Stimulated activated naive CD8-positive, alpha-beta T cell treated with anti-CD3 and anti-CD28 coated beads, Interleukin-15, Interleukin-2, amounts not matched to agents 100 U/mL and 50 U/mL, for 24 hours (primary cell): Measurements from ENCODE around the gene HYAL3.
A peak's percentile ranks its signal among the peaks of the same experiment; 100 is the strongest.
"Not testable (repeated sequence)": the region's sequence is repeated elsewhere in the genome, so short reads cannot be mapped to it uniquely, and the experiment has no call there.

Experiments used
- ATAC-seq: fragments of 150-1000 bp; cut with Tn5 transposase; one replicate; pipeline ENCODE4 v1.10.0; 2021
- DNase-seq: peaks from one replicate; pipeline ENCODE4 v3.0.0; 2021

HYAL3 gene

DNA sequence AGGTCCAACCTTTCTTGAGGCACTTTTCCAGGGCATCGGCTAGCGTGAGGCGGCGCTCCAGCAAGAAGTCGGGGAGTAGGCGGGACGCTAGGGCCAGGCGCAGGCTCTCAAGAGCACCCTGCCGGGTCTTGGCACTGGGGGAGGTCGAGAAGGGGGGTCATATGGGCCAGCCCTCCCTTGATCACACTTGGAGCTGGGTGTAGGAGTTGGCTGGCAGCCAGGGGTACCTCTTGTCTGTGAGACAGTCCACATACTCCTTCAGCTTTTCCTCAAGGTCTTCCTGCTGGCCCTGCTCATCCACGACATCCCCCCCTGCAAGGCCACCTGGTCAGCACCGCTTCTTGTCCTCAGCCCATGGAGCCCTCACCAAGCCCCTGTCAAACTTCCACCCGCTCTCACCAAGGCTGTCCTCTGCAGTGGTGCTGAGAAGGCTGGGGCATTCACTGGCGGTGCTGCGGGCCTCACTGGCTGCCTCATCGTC is 9.0 kb downstream of the HYAL3 start:
- ATAC-seq (no peak), DNase-seq (no peak)

GRCh38 chr3:50289130-50289529 is 10.1 kb downstream of the HYAL3 start:
- DNase-seq (no peak), ATAC-seq (no peak)

- no peak for ATAC-seq
- DNase-seq, result no peak
These were observed 10.7 kb downstream of the HYAL3 start for GRCh38 chr3:50288387-50289007.

DNA sequence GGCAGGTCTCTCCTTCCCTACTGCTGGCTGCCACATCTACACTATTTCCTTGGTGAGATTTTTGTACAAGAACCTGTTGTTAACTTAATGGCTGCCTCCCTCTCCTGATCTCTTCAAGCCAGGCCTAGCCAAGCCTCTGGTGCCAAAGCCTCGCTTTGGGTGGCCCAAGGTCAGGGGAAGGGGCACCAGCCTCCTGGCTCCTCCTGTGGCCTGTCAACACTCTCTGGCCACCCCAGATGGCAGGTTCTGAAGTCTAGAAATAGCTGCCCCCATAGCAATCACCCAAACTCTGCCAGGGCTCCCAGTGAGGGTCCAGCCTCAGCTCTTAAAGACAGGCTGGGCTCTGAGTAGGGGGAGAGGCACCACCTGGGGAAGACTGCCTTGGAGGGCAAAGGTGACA is 11.9 kb downstream of the HYAL3 start:
- no peak for ATAC-seq
- DNase-seq, result no peak

DNA sequence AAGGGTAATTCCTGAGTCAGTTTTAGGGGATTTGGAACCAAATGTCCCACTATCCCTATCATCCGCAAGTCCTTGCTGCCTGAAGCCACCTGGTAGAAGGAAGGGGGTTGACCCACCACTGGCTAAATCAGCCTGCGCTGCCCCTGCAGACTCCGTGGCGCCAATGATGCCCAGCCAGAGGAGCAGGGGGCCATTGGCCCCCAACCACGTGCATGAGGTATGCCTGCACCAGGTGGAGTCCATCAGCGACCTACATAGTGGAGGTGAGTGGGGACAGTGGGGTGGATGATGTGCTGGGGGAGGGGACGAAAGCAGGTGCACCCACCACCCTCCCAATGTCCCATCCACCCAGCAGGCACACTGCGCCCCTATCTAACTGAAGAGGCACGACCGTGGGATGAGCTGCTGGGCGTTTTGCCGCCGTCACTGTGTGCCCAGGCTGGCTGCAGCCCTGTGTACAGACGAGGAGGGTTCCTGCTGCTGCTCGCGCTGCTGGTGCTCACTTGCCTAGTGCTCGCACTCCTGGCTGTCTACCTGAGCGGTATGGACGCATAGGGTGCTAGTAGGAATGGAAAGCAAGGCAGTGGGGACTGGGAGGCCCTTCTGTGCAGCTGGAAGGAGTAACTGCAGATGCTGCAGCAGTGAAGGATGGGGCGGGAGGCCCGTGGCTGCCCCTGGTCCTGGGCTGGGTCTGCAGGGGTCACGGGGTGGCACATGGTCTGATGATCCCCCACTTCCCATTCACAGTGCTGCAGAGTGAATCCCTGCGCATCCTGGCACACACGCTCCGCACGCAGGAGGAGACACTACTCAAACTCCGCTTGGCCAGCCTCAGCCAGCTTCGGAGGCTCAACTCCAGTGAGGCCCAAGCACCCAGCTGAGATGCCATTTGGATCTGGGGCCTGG is 12.6 kb downstream of the HYAL3 start:
- DNase-seq (no peak), ATAC-seq (no peak)

GRCh38 chr3:50284121-50284520 is 15.1 kb downstream of the HYAL3 start:
- DNase-seq, ATAC-seq: not testable (repeated sequence)

DNA sequence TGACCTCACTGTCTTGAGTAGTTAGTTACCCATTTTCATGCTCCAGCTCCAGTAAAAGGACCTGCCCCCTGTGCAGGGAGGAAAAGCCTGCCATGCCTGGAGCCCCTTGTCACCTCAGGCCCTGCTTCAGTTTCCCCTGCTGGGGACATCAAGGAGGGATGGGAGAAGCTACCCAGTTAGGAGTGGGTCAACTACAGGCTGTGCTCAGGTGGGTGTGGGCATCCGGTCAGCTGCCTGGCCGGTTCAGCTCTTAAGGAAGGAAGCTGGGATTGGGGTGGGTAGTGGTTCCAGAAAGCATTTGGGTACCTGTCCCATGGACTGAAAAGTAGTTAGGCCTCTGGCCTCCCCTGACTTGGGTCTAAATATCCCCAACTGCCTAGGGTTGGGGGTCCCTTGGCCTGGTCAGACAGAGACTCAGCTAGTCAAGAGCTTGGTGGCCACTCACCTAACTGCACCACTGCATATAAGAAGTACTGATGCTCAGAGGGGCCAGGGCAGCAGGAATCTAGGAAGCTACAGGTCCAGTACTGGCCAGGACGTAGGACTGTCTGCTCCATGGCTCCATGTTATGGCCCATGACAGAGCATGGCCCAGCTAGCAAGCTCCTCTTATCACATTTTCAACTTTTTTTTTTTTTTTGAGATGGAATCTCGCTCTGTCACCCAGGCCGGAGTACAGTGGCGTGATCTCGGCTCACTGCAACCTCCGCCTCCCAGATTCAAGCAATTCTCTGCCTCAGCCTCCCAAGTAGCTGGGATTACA is 19.8 kb downstream of the HYAL3 start:
- no peak for DNase-seq
- no peak for ATAC-seq

- DNase-seq (no peak), ATAC-seq (no peak)
These were observed 20.4 kb downstream of the HYAL3 start, which contains the start of gene LSMEM2 for GRCh38 chr3:50278880-50279224. Gene LSMEM2, plus strand, starts transcription at chr3:50279087. Its CDS starts 27 bp downstream, at chr3:50279114.

DNA sequence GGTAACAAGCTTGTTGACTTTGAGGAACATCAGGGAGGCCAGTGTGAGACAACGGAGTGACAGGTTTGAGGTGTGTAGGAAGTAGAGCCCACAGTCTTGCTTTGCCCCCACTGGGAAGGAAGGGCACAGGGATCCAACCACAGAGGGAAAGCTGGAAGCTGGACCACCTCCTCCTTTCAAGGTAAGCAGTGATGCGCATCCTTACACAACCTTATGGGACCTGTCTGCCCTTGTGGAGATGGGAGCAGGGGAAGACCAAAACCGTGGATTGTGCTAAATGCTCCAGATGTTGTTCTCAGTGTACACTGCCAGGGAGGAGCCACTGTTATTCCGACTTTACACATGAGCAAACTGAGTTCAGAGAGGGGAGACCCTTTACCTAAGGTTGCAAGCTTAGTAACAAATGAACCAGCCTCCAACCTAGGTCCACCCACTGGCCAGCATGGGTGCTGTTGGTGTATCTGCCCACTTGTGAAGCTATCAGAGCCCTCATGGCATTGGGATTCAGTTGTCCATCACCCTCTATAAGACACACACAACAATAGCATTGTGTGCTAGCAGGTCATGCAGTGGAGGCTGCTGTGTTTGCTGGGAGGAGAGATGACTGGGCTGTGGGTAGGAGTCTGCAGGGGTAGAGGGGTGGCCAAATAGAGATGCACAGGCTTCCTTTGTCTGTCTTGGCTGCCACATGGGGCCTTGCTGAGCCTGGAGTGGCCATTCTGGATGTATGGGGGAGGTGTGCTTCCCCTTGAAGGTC is 20.9 kb downstream of the HYAL3 start:
- DNase-seq, result no peak
- ATAC-seq, result peak; percentile 14

GRCh38 chr3:50276762-50277101 is 22.5 kb downstream of the HYAL3 start:
- DNase-seq (no peak), ATAC-seq (no peak)

DNA sequence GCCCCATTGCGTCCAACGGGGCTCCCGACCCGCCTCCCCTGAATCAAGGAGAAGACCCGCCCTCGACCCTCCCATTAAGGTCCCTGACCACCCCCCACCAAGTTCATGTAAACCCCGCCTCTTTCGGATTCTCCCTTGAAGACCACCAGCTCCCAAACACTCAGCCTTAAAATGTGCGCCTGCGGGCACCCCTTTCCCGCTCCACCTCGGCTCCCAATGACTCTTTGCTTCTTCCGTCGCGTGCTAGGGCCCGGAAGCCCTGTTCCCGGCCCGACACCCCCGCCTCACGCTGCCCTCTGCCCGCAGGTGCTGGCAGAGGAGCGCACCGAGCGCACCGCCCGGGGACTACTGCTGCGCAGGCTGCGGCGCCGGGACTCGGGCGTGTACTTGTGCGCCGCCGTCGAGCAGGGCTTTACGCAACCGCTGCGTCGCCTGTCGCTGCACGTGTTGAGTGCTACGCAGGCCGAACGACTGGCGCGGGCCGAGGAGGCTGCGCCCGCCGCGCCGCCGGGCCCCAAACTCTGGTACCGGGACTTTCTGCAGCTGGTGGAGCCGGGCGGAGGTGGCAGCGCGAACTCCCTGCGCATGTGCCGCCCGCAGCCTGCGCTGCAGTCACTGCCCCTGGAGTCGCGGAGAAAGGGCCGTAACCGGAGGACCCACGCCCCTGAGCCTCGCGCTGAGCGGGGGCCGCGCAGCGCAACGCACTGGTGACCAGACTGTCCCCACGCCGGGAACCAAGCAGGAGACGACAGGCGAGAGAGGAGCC is 23.0 kb downstream of the HYAL3 start:
- DNase-seq (peak; percentile 24), ATAC-seq (no peak)

- no peak for ATAC-seq
- no peak for DNase-seq
These were observed 23.8 kb downstream of the HYAL3 start for GRCh38 chr3:50275141-50275995.

GRCh38 chr3:50274371-50275104 is 24.7 kb downstream of the HYAL3 start:
- ATAC-seq, result peak; percentile 34
- peak; percentile 84 for DNase-seq

DNA sequence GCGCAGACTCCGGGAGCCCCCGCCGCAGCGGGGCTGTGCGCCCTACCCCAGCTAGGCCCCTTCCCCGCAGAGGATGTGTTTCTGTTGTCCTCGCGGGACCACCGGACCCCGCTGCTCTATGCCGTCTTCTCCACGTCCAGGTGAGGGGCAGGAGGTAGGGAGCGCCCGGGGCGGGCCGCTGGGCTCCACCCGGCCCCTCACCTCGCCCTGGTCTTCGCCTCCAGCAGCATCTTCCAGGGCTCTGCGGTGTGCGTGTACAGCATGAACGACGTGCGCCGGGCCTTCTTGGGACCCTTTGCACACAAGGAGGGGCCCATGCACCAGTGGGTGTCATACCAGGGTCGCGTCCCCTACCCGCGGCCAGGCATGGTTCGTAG is 25.5 kb downstream of the HYAL3 start:
- DNase-seq, result no peak
- no peak for ATAC-seq

DNA sequence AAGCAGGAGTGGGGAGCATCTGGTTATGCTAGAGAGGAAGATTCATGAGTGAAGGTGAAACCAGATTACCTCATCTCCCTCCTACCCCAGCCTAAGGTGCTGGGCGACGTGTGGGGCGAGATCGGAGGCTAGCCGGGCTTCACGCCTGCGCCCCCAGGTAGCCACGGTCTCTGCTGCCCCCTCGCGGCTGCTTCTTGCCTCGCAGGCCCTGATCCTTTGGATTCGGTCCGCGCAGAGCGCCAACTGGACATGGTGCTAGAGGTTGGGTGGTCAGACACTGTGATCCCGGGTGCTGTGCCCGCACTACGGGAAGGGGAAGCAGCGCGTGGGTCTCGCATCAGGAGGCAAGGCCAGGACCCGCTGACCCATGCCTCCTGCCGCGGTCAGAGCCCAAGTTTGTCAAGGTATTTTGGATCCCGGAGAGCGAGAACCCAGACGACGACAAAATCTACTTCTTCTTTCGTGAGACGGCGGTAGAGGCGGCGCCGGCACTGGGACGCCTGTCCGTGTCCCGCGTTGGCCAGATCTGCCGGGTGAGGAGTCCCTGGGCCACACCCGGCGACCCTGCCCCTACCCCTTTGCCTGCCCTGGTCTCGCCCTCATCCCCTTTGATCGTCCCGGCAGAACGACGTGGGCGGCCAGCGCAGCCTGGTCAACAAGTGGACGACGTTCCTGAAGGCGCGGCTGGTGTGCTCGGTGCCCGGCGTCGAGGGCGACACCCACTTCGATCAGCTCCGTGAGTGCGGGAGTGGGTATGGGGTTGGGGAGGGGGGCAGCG is 26.1 kb downstream of the HYAL3 start:
- ATAC-seq, result peak; percentile 90

GRCh38 chr3:50272538-50272910 is 26.7 kb downstream of the HYAL3 start:
- ATAC-seq, DNase-seq: not testable (repeated sequence)

More for the DNA sequence above, 26.1 kb downstream of the HYAL3 start:
- DNase-seq, result peak; percentile 96

DNA sequence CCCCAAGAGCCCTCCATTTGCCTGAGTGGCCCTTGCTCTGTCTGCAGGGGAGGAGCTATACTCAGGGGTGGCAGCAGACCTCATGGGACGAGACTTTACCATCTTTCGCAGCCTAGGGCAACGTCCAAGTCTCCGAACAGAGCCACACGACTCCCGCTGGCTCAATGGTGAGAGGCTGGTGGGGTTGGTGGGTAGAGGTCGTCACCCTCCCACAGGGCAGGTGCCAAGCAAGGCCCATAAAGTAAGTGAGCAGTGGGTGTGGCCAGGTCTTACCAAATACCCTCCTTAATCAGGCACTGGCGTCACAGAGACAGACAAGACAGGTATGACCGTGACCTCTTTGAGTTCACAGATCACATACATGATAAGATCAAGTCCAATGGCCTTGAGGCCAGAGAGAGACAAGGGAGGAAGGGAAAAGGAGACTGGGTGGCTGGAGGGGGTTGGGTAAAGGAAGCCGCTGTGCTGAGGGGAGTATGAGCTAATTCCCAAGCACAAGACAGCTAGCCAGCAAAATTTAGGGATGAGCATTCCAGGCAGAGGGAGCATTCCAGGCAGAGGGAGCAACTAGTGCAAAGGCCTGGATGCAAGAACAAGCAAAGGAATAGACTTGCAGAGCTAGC is 27.8 kb downstream of the HYAL3 start:
- DNase-seq, result no peak
- ATAC-seq, result no peak
